ENCODE results near the gene DBNDD1.

GRCh38 chr16:90041896-90042473 is 22.7 kb upstream of the DBNDD1 start:
- TF ChIP-seq CTCF (IDR thresholded peaks at IDR 0.05; ENCODE audit: insufficient read depth, low read depth, low read length) = no peak
- TF ChIP-seq EZH2 (IDR thresholded peaks at IDR 0.05; ENCODE audit: insufficient read depth, low read length) = no peak
